Uterus (tissue), 4 donors: ENCODE results near the gene NPHP1. TPM values are rescaled to one million over a fixed set of nuclear protein-coding genes. Genes with fewer than 3 reads are reported as not detected.
"Not testable (repeated sequence)": the region's sequence is repeated elsewhere in the genome, so short reads cannot be mapped to it uniquely, and the experiment has no call there.

ENCODE experiments used
- DNase-seq, 2 donors: peaks; one replicate each; pipeline ENCODE4 v3.0.0-alpha.2; 2019 to 2020
- H3K27ac ChIP-seq, 2 donors: fragments of 200-600 bp; sonication (generic); 1 replicate in 1 of 2; 2 replicates in 1 of 2; pipeline ENCODE4 v1.5.1; 2016 to 2018
- H3K27me3 ChIP-seq, 2 donors: fragments of 200-600 bp; sonication (generic); one replicate each; pipeline ENCODE4 v1.5.1; 2018 to 2019; ENCODE audit warnings: control low read depth in 1 of 2
- H3K36me3 ChIP-seq, 2 donors: fragments of 200-600 bp; sonication (generic); one replicate each; pipeline ENCODE4 v1.5.1; 2019; ENCODE audit warnings: control low read depth in 1 of 2
- H3K4me1 ChIP-seq, 2 donors: fragments of 200-600 bp; sonication (generic); one replicate each; pipeline ENCODE4 v1.5.1; 2018 to 2019; ENCODE audit warnings: control low read depth in 1 of 2
- H3K4me3 ChIP-seq, 2 donors: fragments of 200-600 bp; sonication (generic); 1 replicate in 1 of 2; 2 replicates in 1 of 2; pipeline ENCODE4 v1.5.1; 2018 to 2019; ENCODE audit warnings: mild to moderate bottlenecking in 1 of 2
- H3K9me3 ChIP-seq, 2 donors: fragments of 200-600 bp; sonication (generic); one replicate each; pipeline ENCODE4 v1.5.1; 2019; ENCODE audit warnings: control low read depth in 1 of 2
- POLR2A ChIP-seq, 2 donors: fragments of 450-650 bp; IDR thresholded peaks; one replicate each; pipeline ENCODE4 v1.6.1; 2016; ENCODE audit warnings: antibody characterized with exemption in 2 of 2, mild to moderate bottlenecking in 1 of 2, moderate library complexity in 1 of 2
- intact Hi-C: fragments of 100-400 bp; cut with DNase I; formaldehyde crosslinking; loops from one replicate; pipeline ENCODE4 v1.15.1; 2023; ENCODE audit warnings: low total_unique reads
- total RNA-seq, 4 donors: library from RNA; depleted of rRNA in 3 of 4; stranded (reverse); fragments of >200 nt in 3 of 4; gene quantifications; one replicate each; pipeline versions ENCODE4 v1.1.0 to v1.2.4, GENCODE V29; 2014 to 2023
- TF ChIP-seq, protein P1 (sequence below), 4 experiments: fragments of 200-600 bp in 2 of 4; fragments of 450-650 bp in 2 of 4; sonication (generic) in 2 of 4; IDR thresholded peaks; one replicate each; pipeline ENCODE4 v1.5.1; 2016 to 2019; ENCODE audit warnings: antibody characterized with exemption in 4 of 4, mild to moderate bottlenecking in 2 of 4, moderate library complexity in 1 of 4
- donor health status: DM: yes; HTN: yes; CAD: no.

Gene NPHP1
- total RNA-seq, 4 donors from 2014 or later, result 9.4 to 35.6 (median 17.2) TPM

DNA sequence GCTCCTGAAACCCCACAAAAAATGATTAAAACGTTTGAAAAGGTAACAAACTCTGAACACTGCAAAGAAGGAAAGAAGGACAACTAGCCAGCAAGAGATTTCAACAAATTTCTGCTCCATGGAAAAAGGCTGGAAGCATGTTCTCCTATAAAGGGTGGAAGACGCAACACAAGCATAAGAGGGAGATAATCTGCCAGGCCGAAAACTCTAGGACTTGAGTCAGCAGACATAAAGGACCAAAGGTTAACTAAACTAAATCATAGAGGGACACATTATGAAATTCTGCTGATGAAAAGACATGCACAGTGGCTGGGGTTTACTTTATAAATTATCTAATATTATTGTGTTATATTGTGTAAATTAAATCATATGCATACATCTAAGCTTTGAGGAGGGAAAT, 6.8 kb downstream of the NPHP1 start:
- no peak for DNase-seq
- intact Hi-C loops, result no loop called here
- TF ChIP-seq POLR2A (IDR thresholded peaks at IDR 0.05), result no peak
- TF ChIP-seq, protein P1, sequence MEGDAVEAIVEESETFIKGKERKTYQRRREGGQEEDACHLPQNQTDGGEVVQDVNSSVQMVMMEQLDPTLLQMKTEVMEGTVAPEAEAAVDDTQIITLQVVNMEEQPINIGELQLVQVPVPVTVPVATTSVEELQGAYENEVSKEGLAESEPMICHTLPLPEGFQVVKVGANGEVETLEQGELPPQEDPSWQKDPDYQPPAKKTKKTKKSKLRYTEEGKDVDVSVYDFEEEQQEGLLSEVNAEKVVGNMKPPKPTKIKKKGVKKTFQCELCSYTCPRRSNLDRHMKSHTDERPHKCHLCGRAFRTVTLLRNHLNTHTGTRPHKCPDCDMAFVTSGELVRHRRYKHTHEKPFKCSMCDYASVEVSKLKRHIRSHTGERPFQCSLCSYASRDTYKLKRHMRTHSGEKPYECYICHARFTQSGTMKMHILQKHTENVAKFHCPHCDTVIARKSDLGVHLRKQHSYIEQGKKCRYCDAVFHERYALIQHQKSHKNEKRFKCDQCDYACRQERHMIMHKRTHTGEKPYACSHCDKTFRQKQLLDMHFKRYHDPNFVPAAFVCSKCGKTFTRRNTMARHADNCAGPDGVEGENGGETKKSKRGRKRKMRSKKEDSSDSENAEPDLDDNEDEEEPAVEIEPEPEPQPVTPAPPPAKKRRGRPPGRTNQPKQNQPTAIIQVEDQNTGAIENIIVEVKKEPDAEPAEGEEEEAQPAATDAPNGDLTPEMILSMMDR (IDR thresholded peaks at IDR 0.05), result no peak
- H3K9me3 ChIP-seq, result no peaks in the 10 kb centered on the region
- H3K4me3 ChIP-seq, result no peak overlapping the region
- H3K4me1 ChIP-seq, result no peaks in the 10 kb centered on the region
- H3K27me3 ChIP-seq, result no peaks in the 10 kb centered on the region
- no peak overlapping the region for H3K27ac ChIP-seq
- no peaks in the 10 kb centered on the region for H3K36me3 ChIP-seq

DNA sequence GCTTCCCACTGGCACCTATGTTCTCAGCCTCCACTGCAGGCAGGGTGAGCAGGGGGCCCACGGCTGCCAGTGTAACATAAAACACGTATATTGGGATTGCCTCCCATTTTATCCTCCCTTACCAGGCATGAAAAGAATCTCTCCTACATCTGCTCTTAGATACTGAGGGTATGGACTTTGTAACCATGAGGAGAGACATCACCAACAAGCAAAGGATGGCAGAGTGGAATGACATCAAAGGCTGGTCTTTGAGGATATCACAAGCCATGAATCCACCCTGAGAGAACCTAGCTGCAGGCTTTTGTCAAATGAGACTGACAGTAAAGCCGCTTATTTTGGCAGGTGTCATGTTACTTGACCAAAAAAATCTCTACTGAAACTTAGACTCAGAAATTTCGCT, 7.4 kb downstream of the NPHP1 start:
- Histone ChIP-seq H3K4me1 (no peaks in the 10 kb centered on the region), H3K36me3 (no peaks in the 10 kb centered on the region), H3K27ac (no peak overlapping the region), H3K9me3 (no peaks in the 10 kb centered on the region), H3K4me3 (no peak overlapping the region), H3K27me3 (no peaks in the 10 kb centered on the region)
- intact Hi-C loops, result no loop called here
- no peak for DNase-seq
- TF ChIP-seq POLR2A (IDR thresholded peaks at IDR 0.05), result no peak
- TF ChIP-seq, protein P1 (IDR thresholded peaks at IDR 0.05), result no peak

DNA sequence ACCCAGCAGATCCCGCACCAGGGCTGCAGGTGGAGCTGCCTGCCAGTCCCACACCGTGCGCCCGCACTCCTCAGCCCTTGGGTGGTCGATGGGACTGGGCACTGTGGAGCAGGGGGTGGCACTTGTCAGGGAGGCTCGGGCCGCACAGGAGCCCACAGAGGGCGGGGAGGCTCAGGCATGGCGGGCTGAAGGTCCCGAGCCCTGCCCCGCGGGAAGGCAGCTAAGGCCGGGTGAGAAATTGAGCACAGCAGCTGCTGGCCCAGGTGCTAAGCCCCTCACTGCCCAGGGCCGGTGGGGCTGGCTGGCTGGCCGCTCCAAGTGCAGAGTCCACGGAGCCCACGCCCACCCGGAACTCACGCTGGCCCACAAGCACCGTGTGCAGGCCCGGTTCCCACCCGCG, 14.6 kb downstream of the NPHP1 start:
- H3K9me3 ChIP-seq, intact Hi-C loops, H3K4me3 ChIP-seq, H3K27me3 ChIP-seq, H3K36me3 ChIP-seq, H3K4me1 ChIP-seq, H3K27ac ChIP-seq, DNase-seq: not testable (repeated sequence)

DNA sequence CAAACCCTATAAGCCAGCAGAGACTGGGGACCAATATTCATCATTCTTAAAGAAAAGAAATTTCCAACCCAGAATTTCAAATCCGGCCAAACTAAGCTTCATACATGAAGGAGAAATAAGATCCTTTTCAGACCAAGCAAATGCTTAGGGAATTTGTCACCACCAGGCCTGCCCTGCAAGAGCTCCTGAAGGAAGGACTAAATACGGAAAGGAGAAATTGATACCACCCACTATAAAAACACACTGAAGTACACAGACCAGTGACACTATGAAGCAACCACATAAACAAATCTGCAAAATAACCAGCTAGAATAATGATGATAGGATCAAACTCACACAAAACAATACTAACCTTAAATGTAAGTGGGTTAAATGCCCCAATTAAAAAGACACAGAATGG, 22.4 kb downstream of the NPHP1 start:
- Histone ChIP-seq H3K4me1 (no peaks in the 10 kb centered on the region), H3K4me3 (no peak overlapping the region), H3K9me3 (no peaks in the 10 kb centered on the region), H3K36me3 (no peaks in the 10 kb centered on the region), H3K27ac (no peak overlapping the region), H3K27me3 (no peaks in the 10 kb centered on the region)
- no peak for TF ChIP-seq POLR2A (IDR thresholded peaks at IDR 0.05)
- TF ChIP-seq, protein P1 (IDR thresholded peaks at IDR 0.05), result no peak
- no peak for DNase-seq
- intact Hi-C loops, result no loop called here

DNA sequence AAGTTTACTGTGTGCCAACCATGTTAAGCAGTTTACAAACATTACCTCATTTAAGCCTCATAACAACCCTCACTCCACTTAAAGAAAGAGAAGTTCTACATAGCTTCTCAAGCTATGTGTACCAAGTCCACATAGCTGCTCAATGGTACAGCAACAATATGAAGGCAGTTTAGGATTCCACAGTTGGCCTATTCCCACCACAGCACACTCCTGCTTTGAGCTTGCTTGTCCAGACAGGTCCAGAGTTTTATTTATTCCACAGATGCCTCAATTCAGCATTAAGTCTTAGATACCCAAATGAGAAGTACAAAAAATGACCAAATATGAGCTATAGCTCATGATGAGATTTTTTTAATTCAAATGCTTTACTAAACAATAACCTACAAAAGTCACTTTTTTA, 24.8 kb downstream of the NPHP1 start:
- no peak for DNase-seq
- Histone ChIP-seq H3K9me3 (no peaks in the 10 kb centered on the region), H3K27me3 (no peaks in the 10 kb centered on the region), H3K36me3 (no peaks in the 10 kb centered on the region), H3K4me3 (no peak overlapping the region), H3K27ac (no peak overlapping the region), H3K4me1 (no peaks in the 10 kb centered on the region)
- TF ChIP-seq, protein P1 (IDR thresholded peaks at IDR 0.05), result no peak
- no peak for TF ChIP-seq POLR2A (IDR thresholded peaks at IDR 0.05)
- intact Hi-C loops, result no loop called here

DNA sequence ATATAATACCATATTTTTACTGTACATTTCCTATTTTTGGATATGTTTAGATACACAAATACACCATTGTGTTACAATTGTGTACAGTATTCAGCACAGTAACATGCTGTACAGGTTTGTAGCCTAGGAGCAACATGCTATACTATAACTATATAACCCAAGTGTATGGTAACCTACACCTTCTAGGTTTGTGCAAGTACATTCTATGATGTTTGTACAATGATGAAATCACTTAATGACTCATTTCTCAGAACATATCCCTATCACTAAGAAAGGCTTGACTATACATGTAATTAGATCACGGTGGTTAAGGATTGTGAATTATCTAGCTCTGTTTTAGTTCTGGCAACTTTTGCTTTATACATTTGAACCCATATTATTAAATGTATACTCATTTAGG, 31.3 kb downstream of the NPHP1 start:
- Histone ChIP-seq H3K9me3 (no peaks in the 10 kb centered on the region), H3K27ac (no peak overlapping the region), H3K36me3 (peaks cover 0 to 3% of the 10 kb centered on the region in 2 donors), H3K4me3 (no peak overlapping the region), H3K4me1 (no peaks in the 10 kb centered on the region), H3K27me3 (no peaks in the 10 kb centered on the region)
- no peak for TF ChIP-seq POLR2A (IDR thresholded peaks at IDR 0.05)
- TF ChIP-seq, protein P1 (IDR thresholded peaks at IDR 0.05), result no peak
- intact Hi-C loops, result no loop called here
- DNase-seq, result no peak
